ENCODE results near the gene NTNG1. TPM values are rescaled to one million over a fixed set of nuclear protein-coding genes. Genes with fewer than 3 reads are reported as not detected.

The NTNG1 gene
- total RNA-seq, 1 experiment from 2014 or later: 1.5 TPM

DNA sequence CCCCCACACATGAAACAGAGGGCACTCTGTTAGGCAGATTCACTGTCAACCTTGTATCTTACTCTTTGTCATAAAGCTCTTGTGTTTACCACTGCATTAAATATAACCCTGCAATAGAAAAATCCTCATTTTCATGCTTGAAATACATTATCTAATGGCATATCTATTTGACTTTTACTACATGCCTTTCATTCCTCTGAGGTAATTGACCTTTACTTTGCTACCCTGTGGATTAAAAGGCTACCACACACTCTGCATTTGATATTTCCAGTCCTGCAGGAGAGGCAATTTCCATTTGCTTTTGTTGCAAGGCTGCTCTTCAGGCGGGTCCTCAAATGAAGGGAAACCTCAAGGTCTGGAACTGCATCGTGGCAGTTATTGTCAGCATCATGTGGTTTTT lies 238.0 kb downstream of the NTNG1 start:
- Mint-ChIP-seq H3K9me3 (no peaks in the 10 kb centered on the region), H3K36me3 (ENCODE audit: insufficient read depth in 1 of 3, low read depth in 3 of 3) (no peaks in the 10 kb centered on the region), H3K27ac (no peak overlapping the region), H3K4me3 (no peak overlapping the region), H3K4me1 (peaks cover 5 to 7% of the 10 kb centered on the region in 2 experiments), H3K27me3 (ENCODE audit: low read depth) (no peaks in the 10 kb centered on the region)
- Histone ChIP-seq H2BK120ac (ENCODE audit: low read depth, low read length, poor library complexity, severe bottlenecking) (no peak overlapping the region), H2BK20ac (ENCODE audit: low read depth, low read length, poor library complexity, severe bottlenecking) (no peak overlapping the region), H3K9me3 (ENCODE audit: control insufficient read depth, low read depth, low read length) (no peaks in the 10 kb centered on the region), H3T11ph (ENCODE audit: low read length) (no peak overlapping the region), H3K18ac (ENCODE audit: insufficient read length, low read depth, low read length) (no peak overlapping the region), H2BK15ac (ENCODE audit: low read depth, low read length) (no peak overlapping the region; the same call in 1 of the 2 replicates), H3K23me2 (ENCODE audit: insufficient read length, low read depth, low read length, poor library complexity, severe bottlenecking) (no peaks in the 10 kb centered on the region), H3K4me1 (ENCODE audit: insufficient read depth, low read length) (no peaks in the 10 kb centered on the region; the same call in 1 of the 2 replicates), H3K4me2 (ENCODE audit: insufficient read depth, insufficient read length, low read length) (no peak overlapping the region), H3K14ac (ENCODE audit: insufficient read depth, low read length) (no peak overlapping the region), H4K20me1 (ENCODE audit: control insufficient read depth, insufficient read depth, insufficient read length) (no peaks in the 10 kb centered on the region), H3K9ac (ENCODE audit: extremely low read depth, insufficient read length, low read length) (no peak overlapping the region), H2AFZ (ENCODE audit: low read length) (no peak overlapping the region), H3K4ac (ENCODE audit: low read depth, low read length) (no peak overlapping the region), H2BK5ac (ENCODE audit: insufficient read length, low read length) (no peak overlapping the region), H3K27ac (ENCODE audit: insufficient read length, low read depth, low read length) (no peak overlapping the region), H4K8ac (replicated peaks; ENCODE audit: insufficient read length, low read depth, low read length) (no peak overlapping the region), H3K79me2 (ENCODE audit: insufficient read depth, low read length) (no peaks in the 10 kb centered on the region), H2BK12ac (ENCODE audit: insufficient read length, low read depth, low read length) (no peak overlapping the region), H2AK5ac (ENCODE audit: insufficient read length, low read length) (no peak overlapping the region), H3K23ac (ENCODE audit: insufficient read length, low read depth, low read length) (no peak overlapping the region), H3K56ac (ENCODE audit: insufficient read length, low read depth, low read length) (no peak overlapping the region), H4K91ac (ENCODE audit: insufficient read length, low read depth, low read length) (no peak overlapping the region), H4K5ac (ENCODE audit: insufficient read length, low read depth, low read length) (no peak overlapping the region), H3K79me1 (ENCODE audit: insufficient read depth, low read depth, low read length, poor library complexity, severe bottlenecking) (no peaks in the 10 kb centered on the region), H3K27me3 (ENCODE audit: insufficient read depth, low read length) (no peaks in the 10 kb centered on the region)
- WGBS (ENCODE audit: extremely low coverage, insufficient read length, low lambda C conversion rate): no CpG with 5 or more reads among the region's 2 CpGs
- DNase-seq: no peak
- TF ChIP-seq, protein P1, sequence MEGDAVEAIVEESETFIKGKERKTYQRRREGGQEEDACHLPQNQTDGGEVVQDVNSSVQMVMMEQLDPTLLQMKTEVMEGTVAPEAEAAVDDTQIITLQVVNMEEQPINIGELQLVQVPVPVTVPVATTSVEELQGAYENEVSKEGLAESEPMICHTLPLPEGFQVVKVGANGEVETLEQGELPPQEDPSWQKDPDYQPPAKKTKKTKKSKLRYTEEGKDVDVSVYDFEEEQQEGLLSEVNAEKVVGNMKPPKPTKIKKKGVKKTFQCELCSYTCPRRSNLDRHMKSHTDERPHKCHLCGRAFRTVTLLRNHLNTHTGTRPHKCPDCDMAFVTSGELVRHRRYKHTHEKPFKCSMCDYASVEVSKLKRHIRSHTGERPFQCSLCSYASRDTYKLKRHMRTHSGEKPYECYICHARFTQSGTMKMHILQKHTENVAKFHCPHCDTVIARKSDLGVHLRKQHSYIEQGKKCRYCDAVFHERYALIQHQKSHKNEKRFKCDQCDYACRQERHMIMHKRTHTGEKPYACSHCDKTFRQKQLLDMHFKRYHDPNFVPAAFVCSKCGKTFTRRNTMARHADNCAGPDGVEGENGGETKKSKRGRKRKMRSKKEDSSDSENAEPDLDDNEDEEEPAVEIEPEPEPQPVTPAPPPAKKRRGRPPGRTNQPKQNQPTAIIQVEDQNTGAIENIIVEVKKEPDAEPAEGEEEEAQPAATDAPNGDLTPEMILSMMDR (conservative IDR thresholded peaks at IDR 0.05): no peak
